Effector memory CD8-positive, alpha-beta T cell (primary cell): ENCODE measurements around the gene ACACA.

Experiments
- ATAC-seq: fragments of 150-1000 bp; cut with Tn5 transposase; replicated peaks from 2 replicates; pipeline ENCODE4 v1.10.0; 2021; ENCODE audit warnings: mild to moderate bottlenecking, moderate library complexity
- DNase-seq, 3 experiments: peaks; one replicate each; pipeline ENCODE4 v3.0.0; 2021
- H3K27ac Mint-ChIP-seq, 2 donors: one replicate each; pipeline ENCODE4 v1.8.0; 2022; ENCODE audit warnings: mild to moderate bottlenecking in 2 of 2, mixed read lengths in 2 of 2, moderate library complexity in 2 of 2
- H3K27me3 Mint-ChIP-seq, 2 donors: one replicate each; pipeline ENCODE4 v1.8.0; 2022; ENCODE audit warnings: mixed read lengths in 2 of 2
- H3K36me3 Mint-ChIP-seq: one replicate; pipeline ENCODE4 v1.8.0; 2022; ENCODE audit warnings: mild to moderate bottlenecking, moderate library complexity, mixed read lengths; ENCODE audit not compliant: insufficient read depth
- H3K4me1 Mint-ChIP-seq, 2 donors: one replicate each; pipeline ENCODE4 v1.8.0; 2022; ENCODE audit warnings: low read depth in 2 of 2, mixed read lengths in 2 of 2
- H3K4me3 Mint-ChIP-seq, 2 donors: one replicate each; pipeline ENCODE4 v1.8.0; 2022; ENCODE audit warnings: mild to moderate bottlenecking in 2 of 2, mixed read lengths in 2 of 2, moderate library complexity in 2 of 2
- H3K9me3 Mint-ChIP-seq, 2 donors: one replicate each; pipeline ENCODE4 v1.8.0; 2022; ENCODE audit warnings: mixed read lengths in 2 of 2

ACACA gene

DNA sequence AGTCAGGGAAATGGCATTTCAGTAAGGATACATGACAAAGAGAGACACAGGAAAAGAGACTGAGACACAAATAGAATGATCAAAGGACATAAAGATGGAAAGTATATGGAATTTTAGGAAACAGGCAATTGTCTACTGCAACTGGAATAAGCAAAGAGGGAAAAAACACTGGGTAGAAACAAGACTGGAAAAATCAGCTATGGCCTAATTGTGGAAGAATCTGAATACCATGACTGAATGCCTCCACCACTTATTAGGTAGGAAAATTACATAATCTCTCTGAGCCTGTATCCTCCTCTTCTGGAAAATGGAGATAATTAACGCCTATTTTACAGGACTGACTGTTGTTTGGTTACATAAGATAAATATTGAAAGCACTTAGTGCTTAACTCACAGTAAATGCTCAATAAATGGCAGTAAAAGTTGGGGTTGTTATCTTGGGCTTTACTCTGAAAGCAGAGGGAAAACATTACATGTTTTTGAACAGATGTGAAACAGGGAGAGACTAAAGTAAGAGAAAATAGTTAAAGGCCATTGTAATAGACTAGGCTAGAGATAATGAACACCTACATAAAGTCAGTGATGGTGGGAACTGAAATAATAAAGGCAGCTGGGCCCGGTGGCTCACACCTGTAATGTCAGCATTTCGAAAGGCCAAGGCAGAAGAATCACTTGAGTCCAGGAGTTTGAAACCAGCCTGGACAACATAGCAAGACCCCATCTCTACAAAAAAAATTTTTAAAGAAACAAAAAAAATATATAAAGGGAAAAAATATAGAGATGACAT lies 94.3 kb downstream of the ACACA start:
- Mint-ChIP-seq H3K36me3 (no peaks in the 10 kb centered on the region), H3K27me3 (no peaks in the 10 kb centered on the region), H3K4me3 (no peak overlapping the region), H3K27ac (no peak overlapping the region), H3K9me3 (no peaks in the 10 kb centered on the region), H3K4me1 (no peaks in the 10 kb centered on the region)
- ATAC-seq, result no peak
- no peak for DNase-seq

DNA sequence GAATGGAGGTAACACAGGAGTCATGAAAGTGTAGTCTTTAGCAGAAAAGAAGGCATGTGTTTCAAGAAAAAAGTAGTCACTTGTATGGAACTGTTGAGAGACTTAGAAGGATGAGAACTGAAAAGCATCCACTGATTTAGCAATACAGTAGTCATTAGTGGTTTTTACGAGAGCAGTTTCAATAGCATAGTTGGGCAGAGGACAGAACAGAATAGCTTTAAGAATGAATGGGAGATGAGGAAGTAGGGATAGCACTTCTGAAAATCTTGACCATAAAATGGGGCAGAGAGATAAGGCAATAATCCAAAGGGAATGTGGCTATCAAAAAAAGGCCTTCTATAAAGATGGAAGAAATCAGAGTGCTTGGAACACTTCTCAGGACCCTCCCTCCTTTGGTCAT lies 95.7 kb downstream of the ACACA start:
- ATAC-seq (no peak), DNase-seq (no peak)
- Mint-ChIP-seq H3K27ac (no peak overlapping the region), H3K4me1 (no peaks in the 10 kb centered on the region), H3K4me3 (no peak overlapping the region), H3K27me3 (no peaks in the 10 kb centered on the region), H3K36me3 (no peaks in the 10 kb centered on the region), H3K9me3 (no peaks in the 10 kb centered on the region)

DNA sequence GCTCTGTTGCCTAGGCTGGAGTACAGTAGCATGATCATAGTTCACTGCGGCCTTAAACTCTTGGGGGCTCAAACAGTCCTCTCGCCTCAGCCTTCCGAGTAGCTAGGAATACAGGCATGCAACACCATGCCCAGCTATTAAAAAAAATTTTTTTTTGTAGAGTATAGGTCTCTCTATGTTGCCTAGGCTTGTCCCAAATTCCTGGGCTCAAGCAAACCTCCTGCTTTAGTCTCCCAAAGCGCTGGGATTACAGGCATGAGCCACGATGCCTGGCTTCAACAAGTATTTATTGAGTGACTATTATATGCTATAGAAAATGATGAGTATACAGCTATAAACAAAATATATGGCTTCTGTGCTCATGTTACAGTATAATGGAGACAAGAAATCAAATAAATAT lies 97.6 kb downstream of the ACACA start:
- DNase-seq, result no peak
- Mint-ChIP-seq H3K27ac (no peak overlapping the region), H3K9me3 (no peaks in the 10 kb centered on the region), H3K4me3 (no peak overlapping the region), H3K27me3 (no peaks in the 10 kb centered on the region), H3K4me1 (no peaks in the 10 kb centered on the region), H3K36me3 (no peaks in the 10 kb centered on the region)
- no peak for ATAC-seq

DNA sequence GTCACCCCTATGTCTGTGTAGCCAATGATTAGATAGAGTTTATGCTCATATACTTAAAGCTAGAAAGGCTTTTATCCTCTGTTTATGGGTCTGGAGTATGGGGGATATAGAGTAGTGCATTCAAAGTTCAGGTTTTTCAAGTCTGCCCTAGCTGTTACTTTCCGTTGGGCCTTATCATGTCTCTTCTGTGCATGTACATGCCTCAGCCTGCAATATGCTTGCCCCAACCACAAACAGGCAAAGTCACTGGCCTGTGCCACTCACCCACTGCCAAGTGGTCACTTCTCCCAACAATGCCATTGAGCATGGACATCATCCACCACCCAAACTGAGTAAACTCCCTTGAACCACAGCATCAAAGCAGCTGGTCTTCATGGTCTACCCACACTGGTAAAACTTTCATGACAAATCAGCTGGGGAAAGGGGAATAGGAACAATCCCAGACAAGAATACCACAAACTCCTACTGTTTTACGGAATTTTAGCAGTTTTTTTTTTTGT lies 101.2 kb downstream of the ACACA start:
- ATAC-seq, result no peak
- peaks cover 5% of the 10 kb centered on the region for H3K36me3 Mint-ChIP-seq
- no peaks in the 10 kb centered on the region for H3K9me3 Mint-ChIP-seq
- no peak overlapping the region for H3K27ac Mint-ChIP-seq
- no peaks in the 10 kb centered on the region for H3K4me1 Mint-ChIP-seq
- DNase-seq, result no peak
- no peaks in the 10 kb centered on the region for H3K27me3 Mint-ChIP-seq
- H3K4me3 Mint-ChIP-seq, result no peak overlapping the region

DNA sequence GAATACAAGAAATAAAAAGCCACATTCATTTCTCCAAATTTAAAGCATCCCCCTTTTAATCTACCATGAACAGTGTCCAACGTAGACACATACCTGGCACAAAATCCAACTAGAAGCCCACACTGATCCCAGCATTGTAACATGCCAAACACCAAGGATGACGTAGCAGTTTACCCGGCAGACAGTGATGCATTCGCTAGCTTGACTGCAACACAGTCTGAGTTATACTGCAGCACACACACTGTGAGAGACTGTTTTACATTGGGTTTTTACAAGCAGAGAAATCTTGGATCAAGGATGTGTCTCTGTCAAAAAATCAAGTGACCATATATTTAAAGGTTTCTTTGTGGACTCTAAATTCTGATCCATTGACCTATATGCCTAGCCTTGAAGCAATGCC lies 105.3 kb downstream of the ACACA start:
- no peak for DNase-seq
- Mint-ChIP-seq H3K9me3 (no peaks in the 10 kb centered on the region), H3K27ac (no peak overlapping the region), H3K4me1 (peaks cover 0 to 3% of the 10 kb centered on the region in 2 donors), H3K4me3 (no peak overlapping the region), H3K27me3 (no peaks in the 10 kb centered on the region), H3K36me3 (peaks cover 5% of the 10 kb centered on the region)
- ATAC-seq, result no peak

DNA sequence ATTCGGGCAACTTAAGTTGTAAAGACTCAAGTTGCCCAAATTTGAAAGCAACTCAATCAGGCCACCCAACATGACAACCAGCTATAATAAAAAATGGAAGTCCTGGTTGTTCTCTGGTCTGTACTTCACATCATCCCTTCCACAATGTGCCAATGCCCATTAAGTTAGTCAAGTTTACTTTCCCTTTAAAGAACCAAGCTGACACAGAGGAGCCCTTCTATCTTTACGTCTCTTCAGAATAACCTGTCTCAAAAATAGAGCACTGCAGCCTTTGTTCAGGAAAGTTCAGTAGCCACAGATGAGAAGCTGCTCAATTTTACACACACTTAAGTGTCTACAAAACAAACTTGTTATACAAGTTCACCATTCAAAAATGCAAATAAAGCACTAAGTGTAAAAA lies 106.0 kb downstream of the ACACA start:
- ATAC-seq (no peak), DNase-seq (no peak)
- Mint-ChIP-seq H3K9me3 (no peaks in the 10 kb centered on the region), H3K4me3 (no peak overlapping the region), H3K36me3 (peaks cover 5% of the 10 kb centered on the region), H3K27ac (no peak overlapping the region), H3K27me3 (no peaks in the 10 kb centered on the region), H3K4me1 (peaks cover 0 to 3% of the 10 kb centered on the region in 2 donors)

DNA sequence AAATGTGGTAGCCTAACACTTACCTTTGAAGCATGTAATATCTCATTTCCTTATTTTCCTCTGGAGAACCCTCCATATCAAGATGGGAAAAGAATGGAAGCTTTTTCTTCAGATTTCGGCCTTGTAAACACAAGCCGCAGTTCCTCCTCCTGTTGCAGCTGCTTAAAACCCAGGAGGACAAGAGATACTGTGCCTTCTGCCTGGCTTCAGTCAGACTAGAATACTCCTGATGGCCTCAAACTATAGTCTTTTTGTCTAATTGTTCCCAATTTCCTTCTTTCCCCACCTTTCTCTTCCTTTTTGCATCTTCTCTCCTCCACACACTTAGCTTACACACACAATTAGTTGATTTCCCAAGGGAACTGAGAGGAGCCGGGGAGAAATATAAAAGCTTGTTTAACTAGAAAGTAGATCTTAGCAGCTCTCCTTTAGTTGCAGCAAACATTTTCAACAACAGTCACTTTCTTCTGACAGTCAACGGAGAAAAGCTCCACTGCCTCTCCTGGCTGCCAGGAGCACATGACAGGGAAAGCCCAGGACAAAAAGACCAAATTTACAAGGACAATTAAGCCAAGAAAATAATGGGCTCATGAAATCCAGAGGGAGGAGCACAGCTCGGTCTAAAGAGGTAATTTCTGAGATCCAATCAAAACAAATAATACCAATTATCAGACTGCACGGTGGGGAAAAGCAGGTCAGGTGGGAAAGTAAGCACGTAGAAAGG lies 107.2 kb downstream of the ACACA start:
- DNase-seq, result no peak
- H3K4me1 Mint-ChIP-seq, result peaks cover 0 to 8% of the 10 kb centered on the region in 2 donors
- H3K9me3 Mint-ChIP-seq, result no peaks in the 10 kb centered on the region
- no peak overlapping the region for H3K4me3 Mint-ChIP-seq
- peaks cover 5% of the 10 kb centered on the region for H3K36me3 Mint-ChIP-seq
- H3K27ac Mint-ChIP-seq, result no peak overlapping the region
- no peaks in the 10 kb centered on the region for H3K27me3 Mint-ChIP-seq
- no peak for ATAC-seq

DNA sequence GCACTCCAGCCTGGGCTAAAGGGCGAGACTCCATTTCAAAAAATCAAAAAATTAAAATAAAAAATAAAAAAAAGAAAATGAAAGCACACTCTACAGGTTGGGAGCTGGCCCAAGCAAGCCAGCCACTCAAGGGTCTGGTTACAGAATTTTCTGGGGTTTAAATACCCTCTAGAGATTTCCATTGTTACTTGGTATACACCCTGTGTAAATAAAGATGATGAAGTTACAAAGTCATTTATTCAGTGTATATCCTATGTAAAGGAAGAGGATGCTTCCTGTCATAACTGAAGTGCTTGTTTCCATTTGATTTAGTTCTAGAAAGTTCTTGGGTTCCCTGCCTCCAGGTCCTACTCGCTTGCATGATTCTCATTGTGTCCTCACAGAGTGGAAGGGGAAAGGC lies 110.7 kb downstream of the ACACA start:
- no peaks in the 10 kb centered on the region for H3K27me3 Mint-ChIP-seq
- H3K27ac Mint-ChIP-seq, result no peak overlapping the region
- no peak overlapping the region for H3K4me3 Mint-ChIP-seq
- no peaks in the 10 kb centered on the region for H3K9me3 Mint-ChIP-seq
- DNase-seq (no peak), ATAC-seq (no peak)
- H3K4me1 Mint-ChIP-seq, result peaks cover 0 to 11% of the 10 kb centered on the region in 2 donors
- peaks cover under 1% of the 10 kb centered on the region for H3K36me3 Mint-ChIP-seq

DNA sequence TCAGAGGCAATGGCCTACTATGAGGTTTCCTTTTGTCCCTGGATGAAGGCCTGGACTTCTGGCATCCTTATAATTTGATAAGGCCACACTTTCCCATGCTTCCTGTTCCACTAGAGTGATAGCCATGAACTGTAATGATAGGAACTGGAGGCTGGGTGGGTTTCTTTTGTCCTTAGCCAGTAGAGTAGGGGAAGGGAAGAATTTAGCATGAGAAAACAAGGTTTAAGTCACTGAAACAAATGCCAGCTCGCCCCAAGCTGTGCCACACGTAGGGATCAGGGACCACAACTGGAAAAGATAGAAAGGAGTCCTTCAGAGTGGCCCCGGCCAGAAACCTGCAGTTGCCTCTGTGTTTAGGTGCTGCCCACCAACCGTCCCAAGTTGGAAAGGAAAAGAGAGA lies 111.7 kb downstream of the ACACA start:
- H3K4me1 Mint-ChIP-seq, result peaks cover 0 to 11% of the 10 kb centered on the region in 2 donors
- H3K9me3 Mint-ChIP-seq, result no peaks in the 10 kb centered on the region
- no peak for ATAC-seq
- H3K4me3 Mint-ChIP-seq, result no peak overlapping the region
- no peaks in the 10 kb centered on the region for H3K36me3 Mint-ChIP-seq
- H3K27me3 Mint-ChIP-seq, result no peaks in the 10 kb centered on the region
- no peak for DNase-seq
- H3K27ac Mint-ChIP-seq, result peak overlapping the region in 1 of 2 donors; percentile 7

DNA sequence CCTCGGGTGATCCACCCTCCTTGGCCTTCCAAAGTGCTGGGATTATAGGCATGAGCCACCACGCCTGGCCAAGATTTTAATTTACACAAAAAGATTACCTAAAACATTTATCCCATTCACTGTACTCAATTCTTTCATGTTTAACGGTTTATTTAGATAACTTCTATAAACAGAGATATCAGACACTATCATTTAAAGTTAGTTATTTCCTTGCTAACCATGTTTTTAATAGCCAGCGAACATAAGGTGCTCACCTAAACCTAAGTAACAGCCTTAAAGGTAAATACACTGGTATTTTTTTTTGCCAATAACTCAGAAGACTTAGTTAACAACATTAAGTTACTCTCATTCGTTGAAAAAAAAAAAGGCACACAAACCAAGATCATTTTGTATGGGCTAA lies 112.9 kb downstream of the ACACA start:
- H3K9me3 Mint-ChIP-seq, result no peaks in the 10 kb centered on the region
- H3K4me1 Mint-ChIP-seq, result peaks cover 0 to 8% of the 10 kb centered on the region in 2 donors

DNA sequence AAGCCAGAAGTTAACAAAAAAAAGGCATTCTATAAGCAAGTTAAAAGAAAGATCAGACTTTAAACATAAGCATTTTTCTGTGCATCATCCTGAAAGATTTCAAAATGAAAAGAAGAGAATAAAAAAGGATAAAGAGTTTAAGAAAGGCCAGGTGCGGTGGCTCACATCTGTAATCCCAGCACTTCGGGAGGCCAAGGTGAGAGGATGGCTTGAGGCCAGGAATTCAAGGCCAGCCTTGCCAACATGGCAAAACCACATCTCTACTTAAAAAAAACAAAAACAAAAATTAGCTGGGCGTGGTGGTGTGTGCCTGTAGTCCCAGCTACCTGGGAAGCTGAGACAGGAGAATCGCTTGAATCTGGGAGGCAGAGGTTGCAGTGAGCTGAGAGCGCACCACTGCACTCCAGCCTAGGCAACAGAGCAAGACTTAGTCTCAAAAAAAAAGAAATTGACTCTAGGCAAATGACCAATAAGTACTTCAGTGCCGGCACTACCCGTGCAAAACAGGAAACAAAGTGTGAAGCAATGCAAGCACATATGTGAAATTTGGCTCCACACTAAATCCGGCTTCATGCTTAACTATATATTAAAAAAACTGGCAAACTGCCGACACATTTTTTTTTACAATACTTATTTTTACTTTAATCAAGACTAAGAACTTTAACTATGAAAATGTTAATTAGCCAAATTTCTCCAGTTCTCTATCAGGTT lies 114.1 kb downstream of the ACACA start:
- no peaks in the 10 kb centered on the region for H3K27me3 Mint-ChIP-seq
- ATAC-seq (no peak), DNase-seq (no peak)
- H3K4me3 Mint-ChIP-seq, result no peak overlapping the region
- no peaks in the 10 kb centered on the region for H3K9me3 Mint-ChIP-seq
- peaks cover 0 to 8% of the 10 kb centered on the region in 2 donors for H3K4me1 Mint-ChIP-seq
- peaks cover 4% of the 10 kb centered on the region for H3K36me3 Mint-ChIP-seq
- H3K27ac Mint-ChIP-seq, result peak overlapping the region in 1 of 2 donors; percentile 23

More for the DNA sequence above, 112.9 kb downstream of the ACACA start:
- H3K36me3 Mint-ChIP-seq, result peaks cover 2% of the 10 kb centered on the region
- no peak for DNase-seq
- H3K27me3 Mint-ChIP-seq, result no peaks in the 10 kb centered on the region
- no peak for ATAC-seq
- H3K4me3 Mint-ChIP-seq, result no peak overlapping the region
- no peak overlapping the region for H3K27ac Mint-ChIP-seq

DNA sequence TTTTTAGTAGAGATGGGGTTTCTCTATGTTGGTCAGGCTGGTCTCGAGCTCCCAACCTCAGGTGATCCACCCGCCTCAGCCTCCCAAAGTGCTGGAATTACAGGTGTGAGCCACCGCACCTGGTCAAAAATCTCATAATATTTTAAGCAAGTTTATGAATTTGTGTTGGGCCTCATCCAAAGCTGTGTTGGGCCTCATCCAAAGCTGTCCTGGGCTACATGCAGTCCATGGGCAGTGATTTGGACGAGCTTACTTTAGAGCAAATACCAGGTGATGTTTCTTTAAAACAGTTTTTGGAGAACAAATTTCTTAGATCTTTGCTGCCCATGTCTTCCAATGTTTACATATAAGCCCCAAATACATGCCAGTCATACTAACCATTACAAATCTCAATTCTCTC lies 115.3 kb downstream of the ACACA start:
- no peaks in the 10 kb centered on the region for H3K27me3 Mint-ChIP-seq
- H3K4me3 Mint-ChIP-seq, result no peak overlapping the region
- ATAC-seq (no peak), DNase-seq (no peak)
- peaks cover 0 to 8% of the 10 kb centered on the region in 2 donors for H3K4me1 Mint-ChIP-seq
- H3K36me3 Mint-ChIP-seq, result peaks cover 4% of the 10 kb centered on the region
- no peaks in the 10 kb centered on the region for H3K9me3 Mint-ChIP-seq
- no peak overlapping the region for H3K27ac Mint-ChIP-seq

DNA sequence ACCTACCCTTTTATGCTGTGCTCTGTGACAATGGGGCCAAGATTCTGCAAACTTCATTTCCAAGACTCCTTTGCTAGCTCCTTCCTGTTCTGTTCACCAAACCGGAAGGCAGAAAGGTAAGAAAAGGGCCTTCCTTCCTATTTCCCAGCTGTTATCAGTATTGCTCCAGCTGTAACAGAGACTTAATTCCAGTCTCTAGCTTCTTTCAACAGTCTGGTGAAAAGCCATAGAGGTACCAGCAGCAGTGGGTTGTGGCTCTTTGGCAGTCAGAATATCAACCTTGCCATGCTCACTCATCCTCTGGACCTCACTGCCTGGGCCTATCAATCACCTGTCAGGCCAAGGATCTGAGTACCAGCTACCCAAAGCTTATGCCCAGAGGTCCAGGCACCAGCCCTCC lies 120.2 kb downstream of the ACACA start:
- H3K27ac Mint-ChIP-seq, result no peak overlapping the region
- H3K4me1 Mint-ChIP-seq, result peaks cover 0 to 4% of the 10 kb centered on the region in 2 donors
- peaks cover 4% of the 10 kb centered on the region for H3K36me3 Mint-ChIP-seq
- H3K4me3 Mint-ChIP-seq, result no peak overlapping the region
- H3K27me3 Mint-ChIP-seq, result no peaks in the 10 kb centered on the region
- no peak for ATAC-seq
- no peak for DNase-seq
- no peaks in the 10 kb centered on the region for H3K9me3 Mint-ChIP-seq
